HG03066 (cell line): Measurements from ENCODE around the gene C11orf24.
"Not testable (repeated sequence)": the region's sequence is repeated elsewhere in the genome, so short reads cannot be mapped to it uniquely, and the experiment has no call there.

Source experiments
- ATAC-seq: cut with Tn5 transposase; IDR thresholded peaks from one replicate; pipeline ENCODE4 v1.9.1; 2021; ENCODE audit warnings: low read depth; ENCODE audit not compliant: unreplicated experiment

The C11orf24 gene

GRCh38 chr11:68300076-68300830, 28.5 kb upstream of the C11orf24 start:
- ATAC-seq: no peak

- ATAC-seq: not testable (repeated sequence)
Observed at GRCh38 chr11:68299517-68299879, 27.7 kb upstream of the C11orf24 start.

DNA sequence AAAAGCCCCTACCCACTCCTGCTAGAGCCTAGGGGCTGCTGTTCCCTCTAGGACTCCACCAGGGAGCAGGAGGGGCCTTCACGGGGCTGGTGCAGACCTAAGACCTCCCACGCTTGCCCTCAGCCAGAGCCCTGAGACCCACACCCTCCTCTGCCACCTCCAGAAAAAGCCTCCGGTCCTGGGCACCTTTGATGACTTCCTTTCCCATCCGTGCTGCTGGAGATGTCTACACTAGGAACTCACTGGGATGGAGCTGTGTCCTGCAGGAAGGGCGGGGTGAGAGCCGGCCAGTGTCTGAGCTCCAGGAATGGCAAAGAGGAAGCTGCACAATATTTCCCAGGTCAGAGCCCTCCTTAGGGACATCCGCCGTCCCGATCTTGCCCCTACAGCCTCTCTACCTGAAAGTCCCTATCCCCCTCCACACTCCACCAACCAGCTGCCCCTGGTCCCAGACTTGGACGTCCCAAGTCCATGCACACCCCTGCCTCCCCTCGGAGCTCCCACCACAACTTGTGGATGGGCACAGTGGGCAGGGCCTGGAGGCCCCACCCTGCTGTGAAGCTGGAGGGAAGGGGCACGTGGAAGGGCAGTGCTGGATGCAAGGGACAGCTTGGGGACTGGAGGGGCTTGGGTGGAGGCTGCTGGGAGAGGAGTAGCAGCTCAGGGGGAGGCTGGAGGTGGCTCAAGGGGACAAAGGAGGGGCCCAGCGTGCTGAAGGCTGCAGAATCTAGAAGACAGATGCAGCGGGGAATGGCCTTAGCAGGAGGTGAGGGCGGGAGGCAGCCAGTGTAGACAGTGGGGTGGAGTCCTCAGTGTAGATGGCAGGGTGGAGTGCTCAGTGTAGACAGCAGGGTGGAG, 27.1 kb upstream of the C11orf24 start:
- no peak for ATAC-seq

- no peak for ATAC-seq
Observed at GRCh38 chr11:68297812-68298658, 26.3 kb upstream of the C11orf24 start.

- no peak for ATAC-seq
Observed at GRCh38 chr11:68297494-68297811, 25.7 kb upstream of the C11orf24 start.

- no peak for ATAC-seq
Observed at GRCh38 chr11:68297052-68297378, 25.2 kb upstream of the C11orf24 start.

- ATAC-seq: no peak
Observed at GRCh38 chr11:68296344-68297051, 24.7 kb upstream of the C11orf24 start.

GRCh38 chr11:68295940-68296339, 24.2 kb upstream of the C11orf24 start:
- no peak for ATAC-seq

DNA sequence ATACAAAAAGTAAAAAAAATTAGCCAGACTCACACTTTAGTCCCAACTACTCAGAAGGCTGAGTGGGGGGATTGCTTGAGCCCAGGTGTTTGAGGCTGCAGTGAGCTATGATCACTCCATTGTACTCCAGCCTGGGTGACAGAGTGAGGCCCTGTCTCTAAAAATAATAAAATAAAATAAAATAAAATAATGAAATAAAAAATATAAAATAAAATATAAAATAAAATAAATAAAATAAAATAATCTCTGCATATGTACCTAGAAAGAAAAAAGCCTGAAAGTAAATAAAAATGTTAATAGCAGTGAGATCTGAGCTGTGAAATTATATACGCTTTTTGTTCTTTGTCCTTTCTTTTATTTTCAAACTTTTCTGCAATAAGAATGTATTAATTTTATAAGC, 23.5 kb upstream of the C11orf24 start:
- ATAC-seq: no peak

GRCh38 chr11:68293708-68294107, 21.9 kb upstream of the C11orf24 start:
- ATAC-seq: no peak

DNA sequence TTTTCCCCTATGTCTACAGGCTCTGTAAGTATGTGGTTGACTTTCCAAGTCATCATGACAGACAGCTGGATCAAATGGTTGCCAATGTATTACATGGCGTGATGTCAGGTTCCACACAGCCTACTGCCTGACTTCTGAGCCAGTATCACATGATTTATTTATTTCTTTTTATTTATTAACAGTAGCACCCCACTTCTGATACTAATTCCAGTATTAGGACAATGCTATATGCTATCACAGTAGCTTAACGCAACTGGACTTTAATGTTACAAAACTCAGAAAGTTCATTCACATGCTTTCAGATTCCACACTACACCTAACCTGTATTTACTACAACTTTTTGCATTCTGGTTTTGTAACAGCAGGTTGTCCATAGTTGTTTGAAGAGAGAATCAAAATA, 17.7 kb upstream of the C11orf24 start:
- ATAC-seq: no peak

- ATAC-seq: no peak
Observed at GRCh38 chr11:68287419-68287818, 15.6 kb upstream of the C11orf24 start.

DNA sequence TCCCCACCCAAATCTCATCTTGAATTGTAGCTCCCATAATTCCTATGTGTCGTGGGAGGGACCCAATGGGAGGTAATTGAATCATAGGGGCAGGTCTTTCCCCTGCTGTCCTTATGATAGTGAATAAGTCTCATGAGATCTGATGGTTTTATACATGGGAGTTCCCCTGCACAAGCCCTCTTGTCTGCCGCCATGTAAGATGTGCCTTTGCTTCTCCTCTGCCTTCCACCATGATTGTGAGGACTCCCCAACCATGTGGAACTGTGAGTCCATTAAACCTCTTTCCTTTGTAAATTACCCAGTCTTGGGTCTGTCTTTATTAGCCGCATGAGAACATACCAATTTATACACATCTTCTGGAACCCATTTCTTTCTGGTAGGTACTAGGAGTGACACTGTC, 12.8 kb upstream of the C11orf24 start:
- ATAC-seq: not testable (repeated sequence)

DNA sequence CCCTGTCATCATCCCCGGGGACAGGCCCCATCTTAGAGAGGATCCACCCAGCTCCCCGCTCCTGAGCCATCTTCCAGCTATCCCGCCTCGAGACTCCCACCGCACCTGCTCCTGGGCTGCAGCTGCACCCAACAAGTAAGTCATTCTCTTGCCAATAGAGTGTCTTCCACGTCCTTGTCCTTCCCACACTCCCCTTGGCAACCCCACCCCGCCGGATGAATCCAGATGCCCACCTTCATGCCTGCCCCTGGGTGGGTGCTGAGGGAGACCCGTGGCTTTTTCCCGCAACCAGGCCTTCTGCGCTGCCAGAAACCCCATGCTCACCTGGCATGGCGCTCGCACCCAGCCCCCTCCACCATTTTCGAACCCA, 11.1 kb upstream of the C11orf24 start:
- ATAC-seq: no peak

- ATAC-seq: peak; percentile 54
Observed at GRCh38 chr11:68282141-68282860, 10.5 kb upstream of the C11orf24 start.

- ATAC-seq: no peak
Observed at GRCh38 chr11:68279676-68280075, 7.9 kb upstream of the C11orf24 start.

- ATAC-seq: no peak
Observed at GRCh38 chr11:68276861-68277260, 5.1 kb upstream of the C11orf24 start.

GRCh38 chr11:68275721-68276507, 4.1 kb upstream of the C11orf24 start:
- no peak for ATAC-seq

- no peak for ATAC-seq
Observed at GRCh38 chr11:68274306-68274705, 2.5 kb upstream of the C11orf24 start.
